ENCODE results near the gene FPR2. TPM values are rescaled to one million over a fixed set of nuclear protein-coding genes. Genes with fewer than 3 reads are reported as not detected.

Gene FPR2
- total and polyA plus RNA-seq, 9 of the 15 experiments (the other 6 are each of a cell fraction or from before 2014, with no cell fraction given): 0.03 to 0.15 (median 0.07) TPM; not detected in 6

DNA sequence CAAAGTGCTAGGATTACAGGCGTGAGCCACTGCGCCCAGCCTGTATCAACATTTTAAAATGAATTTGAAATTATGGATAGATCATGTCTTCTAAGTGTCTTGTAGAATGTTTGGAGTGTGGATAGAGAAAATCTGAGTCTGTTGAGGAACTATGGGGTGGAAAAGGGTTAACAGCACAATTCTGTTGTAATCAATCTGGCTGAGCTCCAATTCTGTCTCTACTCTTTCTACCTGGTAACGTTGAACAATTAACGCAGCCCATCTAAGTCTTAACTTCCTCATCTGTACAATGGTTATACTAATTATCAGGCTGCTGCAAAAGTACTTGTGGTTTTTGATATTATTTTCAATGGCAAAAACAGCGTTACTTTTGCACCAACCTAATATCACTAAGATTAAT lies 4.1 kb downstream of the FPR2 start:
- ATAC-seq (no peak), DNase-seq (ENCODE audit: extremely low read depth in 1 of 4, low spot score in 3 of 4) (no peak), FAIRE-seq (no peak)
- Histone ChIP-seq H3K4me3 (no peak overlapping the region), H3K79me2 (ENCODE audit: control insufficient read depth, insufficient read depth, low read length) (no peaks in the 10 kb centered on the region), H3K9ac (ENCODE audit: insufficient read depth in 1 of 2, low read depth in 2 of 2, low read length in 2 of 2) (no peak overlapping the region), H2AFZ (ENCODE audit: low read depth, low read length) (no peak overlapping the region), H3K27me3 (ENCODE audit: control insufficient read depth in 2 of 2, insufficient read depth in 2 of 2, low read length in 2 of 2) (no peaks in the 10 kb centered on the region), H4K20me1 (replicated peaks; ENCODE audit: control insufficient read depth, insufficient read depth, low read length) (no peaks in the 10 kb centered on the region), H3K4me1 (replicated peaks in 1 of 2; ENCODE audit: control insufficient read depth in 2 of 2, insufficient read depth in 2 of 2, low read length in 2 of 2) (peaks cover 0 to 11% of the 10 kb centered on the region in 2 experiments; a peak in 2 of 5 replicates), H3K9me3 (replicated peaks; ENCODE audit: control insufficient read depth, insufficient read depth, low read depth, low read length) (no peaks in the 10 kb centered on the region), H3K9me1 (ENCODE audit: control insufficient read depth, insufficient read depth, low read length) (no peaks in the 10 kb centered on the region), H3K4me2 (ENCODE audit: insufficient read depth, low read length) (no peak overlapping the region), H3K36me3 (ENCODE audit: control insufficient read depth, insufficient read depth, low read length) (no peaks in the 10 kb centered on the region), H3K27ac (ENCODE audit: extremely low read depth, low read depth, low read length) (no peak overlapping the region)
- 37% methylated on average over 5 of the region's 5 CpGs for WGBS (ENCODE audit: insufficient coverage, low coverage, missing lambda C conversion rate)
- in situ Hi-C loops (cut with MboI): no loop called here
- intact Hi-C loops (cut with micrococcal nuclease): no loop called here
- BruUV-seq (replicated peaks): no TSS peak
- ChIA-PET POLR2A (no interaction called here), CTCF (ENCODE audit: low intra/inter-chr PET ratio) (no interaction called here)
- TF ChIP-seq CC2D1A (IDR thresholded peaks at IDR 0.05): no peak
- TF ChIP-seq NFIC (IDR thresholded peaks at IDR 0.05): peak; percentile 23; the same call in 1 of the 2 replicates
- no peak for TF ChIP-seq HOXB6 (CRISPR knock-in tag; IDR thresholded peaks at IDR 0.05; ENCODE audit: borderline replicate concordance)
- TF ChIP-seq RBM25 (IDR thresholded peaks at IDR 0.05; ENCODE audit: low read depth, low read length, severe bottlenecking): peak; percentile 12

DNA sequence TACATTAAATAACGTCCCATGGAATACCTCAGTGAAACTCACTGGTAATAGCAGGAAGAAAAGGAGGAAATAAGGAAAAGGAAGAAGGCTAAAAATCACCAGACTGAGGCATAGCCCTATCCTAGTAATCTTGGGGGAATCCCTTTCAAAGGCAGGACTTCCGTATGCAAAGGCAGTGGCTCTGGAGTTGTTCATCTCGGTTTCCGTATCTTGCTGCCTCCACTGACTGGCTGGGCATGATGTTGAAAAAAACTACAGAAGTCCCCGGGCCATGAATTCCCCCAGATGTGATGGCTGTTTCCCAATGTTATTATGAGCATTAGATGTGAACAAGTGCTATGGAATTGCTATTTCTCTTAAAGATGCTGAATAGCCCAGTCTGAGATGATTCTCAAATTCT lies 5.5 kb downstream of the FPR2 start:
- peaks cover 0 to 13% of the 10 kb centered on the region in 2 experiments; a peak in 2 of 5 replicates for H3K4me1 ChIP-seq (replicated peaks in 1 of 2; ENCODE audit: control insufficient read depth in 2 of 2, insufficient read depth in 2 of 2, low read length in 2 of 2)
- no peak overlapping the region for H2AFZ ChIP-seq (ENCODE audit: low read depth, low read length)
- ATAC-seq (no peak), DNase-seq (ENCODE audit: extremely low read depth in 1 of 4, low spot score in 3 of 4) (no peak), FAIRE-seq (no peak)
- H3K4me3 ChIP-seq: no peak overlapping the region
- no peak overlapping the region for H3K4me2 ChIP-seq (ENCODE audit: insufficient read depth, low read length)
- H4K20me1 ChIP-seq (replicated peaks; ENCODE audit: control insufficient read depth, insufficient read depth, low read length): no peaks in the 10 kb centered on the region
- WGBS (ENCODE audit: insufficient coverage, low coverage, missing lambda C conversion rate): 51% methylated on average over 5 of the region's 5 CpGs
- no peak overlapping the region for H3K9ac ChIP-seq (ENCODE audit: insufficient read depth in 1 of 2, low read depth in 2 of 2, low read length in 2 of 2)
- ChIA-PET POLR2A (interaction anchor here (0.6 kb wide), 1 partner anchor 35 kb away, joined by 3 read pairs; no protein-coding TSS in a partner anchor), CTCF (ENCODE audit: low intra/inter-chr PET ratio) (interaction anchor here (0.5 kb wide), 1 partner anchor 618 kb away, joined by 4 read pairs; no protein-coding TSS in a partner anchor)
- no TSS peak for BruUV-seq (replicated peaks)
- TF ChIP-seq ZFP36 (IDR thresholded peaks at IDR 0.05; ENCODE audit: low read depth, low read length, partially characterized antibody): no peak
- TF ChIP-seq RHOXF2B (CRISPR knock-in tag; conservative IDR thresholded peaks at IDR 0.05): no peak
- no peak for TF ChIP-seq RBM17 (IDR thresholded peaks at IDR 0.05; ENCODE audit: borderline replicate concordance, low read depth, low read length)
- no peak for TF ChIP-seq HSF4 (CRISPR knock-in tag; IDR thresholded peaks at IDR 0.05; ENCODE audit: borderline replicate concordance)
- TF ChIP-seq NBN (IDR thresholded peaks at IDR 0.05; ENCODE audit: low read depth): no peak
- H3K9me3 ChIP-seq (replicated peaks; ENCODE audit: control insufficient read depth, insufficient read depth, low read depth, low read length): 0 out of 2 replicates have a peak, but pooled peaks cover 2% of the 10 kb centered on the region
- no peaks in the 10 kb centered on the region for H3K79me2 ChIP-seq (ENCODE audit: control insufficient read depth, insufficient read depth, low read length)
- no peaks in the 10 kb centered on the region for H3K27me3 ChIP-seq (ENCODE audit: control insufficient read depth in 2 of 2, insufficient read depth in 2 of 2, low read length in 2 of 2)
- H3K36me3 ChIP-seq (ENCODE audit: control insufficient read depth, insufficient read depth, low read length): no peaks in the 10 kb centered on the region
- H3K27ac ChIP-seq (ENCODE audit: extremely low read depth, low read depth, low read length): no peak overlapping the region
- no peaks in the 10 kb centered on the region for H3K9me1 ChIP-seq (ENCODE audit: control insufficient read depth, insufficient read depth, low read length)
- in situ Hi-C loops (cut with MboI): no loop called here
- intact Hi-C loops (cut with micrococcal nuclease): no loop called here

Measured in K562 (cell line).